DMS79 (cell line): ENCODE data around the gene FBLN1.
"Not testable (repeated sequence)": the region's sequence is repeated elsewhere in the genome, so short reads cannot be mapped to it uniquely, and the experiment has no call there.

Experiments used
- DNase-seq: peaks from one replicate; lab custom pipeline; 2025; lab: John Stamatoyannopoulos, UW

Gene FBLN1

DNA sequence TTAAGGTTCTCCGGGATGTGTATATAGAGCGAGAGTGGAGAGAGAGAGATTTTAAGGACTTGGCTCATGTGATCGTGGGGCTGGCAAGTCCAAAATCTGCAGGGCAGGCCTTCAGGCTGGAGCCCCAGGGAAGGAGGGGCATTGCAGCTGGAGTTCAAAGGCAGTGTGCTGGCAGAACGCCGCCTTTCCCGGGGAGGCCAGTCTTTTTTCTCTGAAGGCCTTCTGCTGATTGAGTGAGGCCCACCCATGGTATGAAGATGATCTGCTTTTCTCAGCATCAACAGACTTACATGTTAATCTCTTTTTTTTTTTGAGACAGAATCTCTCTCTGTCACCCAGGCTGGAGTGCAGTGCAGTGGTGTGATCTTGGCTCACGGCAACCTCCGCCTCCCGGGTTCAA lies 25.4 kb downstream of the FBLN1 start:
- no peak for DNase-seq

DNA sequence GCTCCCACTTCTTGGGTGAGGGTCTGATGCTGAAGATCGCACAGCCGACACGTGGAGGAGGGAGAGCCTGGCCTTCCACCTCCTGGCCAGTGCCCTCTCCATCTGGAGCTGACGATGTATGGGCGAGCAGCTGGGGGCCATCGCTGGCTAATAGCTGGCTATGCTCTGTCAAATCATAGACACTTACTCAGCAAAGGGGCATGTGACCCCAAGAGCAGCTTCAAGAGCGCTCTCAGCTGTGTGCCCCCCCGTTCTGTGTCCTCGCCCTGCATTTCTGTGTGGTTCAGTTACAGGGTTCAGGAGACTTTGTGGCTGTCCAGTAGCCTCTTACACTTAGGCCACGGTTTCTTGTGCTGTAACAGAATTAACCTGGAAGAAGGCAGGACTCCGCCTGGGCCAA lies 26.4 kb downstream of the FBLN1 start:
- no peak for DNase-seq

DNA sequence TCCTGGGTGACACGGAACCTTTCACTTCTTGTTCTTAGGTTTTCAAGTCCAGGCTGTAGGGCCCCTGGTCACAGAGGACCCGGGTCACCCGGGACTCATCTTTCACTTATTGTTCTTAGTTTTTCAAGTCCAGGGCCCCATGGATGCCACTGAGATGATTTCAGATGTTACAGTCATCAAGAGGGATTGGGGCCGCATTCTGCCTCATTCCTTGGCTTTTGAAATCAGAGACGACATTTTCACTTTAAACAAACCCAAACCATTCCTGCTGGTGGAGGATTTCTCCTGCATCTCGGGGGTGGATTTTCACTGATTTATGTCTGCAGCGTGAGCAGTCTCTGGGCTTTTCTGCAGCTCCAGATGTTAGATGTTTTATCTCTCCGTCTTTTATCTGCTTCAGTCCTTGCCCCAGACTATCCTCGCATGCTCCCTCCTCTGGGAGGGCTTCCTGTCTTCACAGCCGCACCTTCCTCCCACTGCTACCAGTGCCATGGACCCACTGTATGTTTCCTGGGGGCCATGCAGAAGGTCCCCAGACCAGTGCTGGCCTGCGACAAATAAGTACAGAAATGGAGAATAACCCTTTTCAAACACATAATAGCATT lies 27.4 kb downstream of the FBLN1 start:
- DNase-seq = no peak

DNA sequence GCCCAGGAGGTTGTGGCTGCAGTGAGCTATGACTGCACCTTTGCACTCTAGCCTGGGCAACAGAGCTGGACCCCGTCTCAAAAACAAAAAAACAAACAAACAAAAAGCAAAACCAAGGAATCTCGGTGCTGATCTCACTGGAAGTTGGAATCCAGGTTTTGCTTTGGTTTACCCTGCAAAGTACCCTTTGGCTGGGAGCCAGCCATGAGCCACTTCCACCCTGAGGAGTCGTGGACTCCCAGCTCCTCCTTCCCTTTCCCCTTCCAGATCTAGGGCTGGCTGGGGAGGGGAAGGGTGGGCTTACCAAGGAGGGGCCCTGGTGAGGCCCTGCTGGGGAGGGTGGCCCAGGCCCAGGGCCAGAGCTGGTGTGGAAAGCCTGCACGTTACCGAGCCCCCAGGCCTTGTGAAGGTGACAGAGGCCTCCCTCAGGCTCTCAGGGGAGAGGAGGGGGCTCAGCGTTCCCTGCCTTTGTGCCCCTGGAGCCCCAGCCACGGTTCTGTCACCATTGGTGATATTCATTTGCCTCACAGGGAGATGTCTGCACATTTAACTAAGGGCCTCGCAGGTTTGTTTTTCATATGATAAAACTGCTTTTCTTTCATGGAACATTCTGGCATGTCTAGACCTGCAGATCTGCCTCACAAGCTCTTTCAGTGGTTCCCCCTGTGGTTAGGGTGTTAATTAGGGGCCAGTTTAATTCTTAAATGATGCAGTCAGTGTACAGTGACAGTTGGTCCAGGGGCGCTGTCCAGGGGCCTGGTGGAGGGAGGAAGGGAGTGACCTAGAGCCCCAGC lies 29.0 kb downstream of the FBLN1 start:
- peak; percentile 14 for DNase-seq

DNA sequence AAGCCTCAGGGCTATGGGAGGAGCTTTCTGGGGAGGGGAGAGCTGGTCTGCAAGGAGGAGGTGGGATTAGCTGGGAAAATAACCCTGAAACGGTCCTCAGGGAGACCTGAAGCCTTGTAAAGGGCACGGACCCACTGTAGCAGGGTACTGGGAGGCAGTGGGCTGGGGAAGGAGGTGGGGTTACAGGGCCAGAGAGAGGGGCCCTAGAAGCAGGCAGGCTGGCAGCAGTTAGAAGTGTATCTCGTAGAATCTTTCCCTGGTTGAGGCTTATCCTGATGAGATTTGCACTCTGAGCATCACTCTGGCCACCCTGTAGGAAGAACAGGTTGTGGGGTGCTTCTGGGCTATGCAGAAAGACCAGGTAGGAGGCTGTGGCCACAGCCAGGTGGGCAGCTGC lies 29.6 kb downstream of the FBLN1 start:
- no peak for DNase-seq

DNA sequence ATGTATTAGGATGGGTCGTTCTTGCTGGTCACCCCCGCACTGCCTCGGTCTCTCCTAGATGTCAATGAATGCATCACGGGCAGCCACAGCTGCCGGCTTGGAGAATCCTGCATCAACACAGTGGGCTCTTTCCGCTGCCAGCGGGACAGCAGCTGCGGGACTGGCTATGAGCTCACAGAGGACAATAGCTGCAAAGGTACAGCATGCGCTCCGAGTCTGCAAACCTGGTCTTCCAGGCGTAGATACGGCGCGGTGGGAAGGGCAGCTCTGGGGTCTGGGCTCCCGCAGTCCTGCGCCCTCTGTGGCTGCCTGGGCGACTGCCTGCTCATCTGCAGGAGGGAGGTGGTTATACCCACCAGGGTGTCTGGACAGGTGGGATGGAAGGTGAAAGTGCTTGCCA lies 31.0 kb downstream of the FBLN1 start:
- DNase-seq = no peak

DNA sequence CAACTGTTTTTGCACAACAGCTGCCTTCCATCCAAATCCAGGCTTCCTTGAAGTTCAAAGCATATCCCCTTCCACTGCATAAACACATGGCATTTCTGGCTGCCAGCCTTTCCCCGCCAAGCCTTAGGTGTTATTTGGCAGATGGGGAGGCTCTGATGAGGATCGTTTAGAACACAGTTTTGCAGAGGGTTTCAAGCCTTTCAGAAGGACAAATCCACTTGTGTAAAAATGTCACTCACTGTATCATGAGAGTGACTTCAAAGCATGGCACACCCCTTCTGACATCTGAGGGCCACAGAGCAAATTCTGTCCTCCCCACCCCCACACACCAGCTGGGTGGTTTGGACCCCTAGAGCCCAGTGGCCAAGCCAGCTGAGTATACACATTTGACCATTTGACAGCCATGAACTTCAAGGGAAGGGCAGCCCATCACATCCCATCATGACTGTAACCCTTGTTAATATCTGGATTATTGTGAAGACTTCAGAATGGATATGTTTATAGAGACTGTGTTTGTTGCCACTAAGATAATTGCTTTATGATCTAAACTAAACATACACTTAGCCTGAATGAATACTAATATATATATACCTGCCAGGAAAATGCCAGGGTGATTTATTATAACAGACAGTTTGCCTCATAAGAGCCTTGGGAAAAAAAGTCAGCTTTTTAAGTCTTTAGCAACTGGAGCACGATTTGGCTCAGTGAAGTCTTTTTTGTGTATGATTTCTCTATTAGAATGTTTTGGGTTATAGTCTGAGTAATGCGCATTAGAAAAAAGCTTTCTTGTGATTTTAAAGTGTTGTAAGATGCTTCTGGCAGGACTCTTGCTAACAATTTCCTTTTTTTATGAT lies 31.9 kb downstream of the FBLN1 start:
- DNase-seq = peak; percentile 10

DNA sequence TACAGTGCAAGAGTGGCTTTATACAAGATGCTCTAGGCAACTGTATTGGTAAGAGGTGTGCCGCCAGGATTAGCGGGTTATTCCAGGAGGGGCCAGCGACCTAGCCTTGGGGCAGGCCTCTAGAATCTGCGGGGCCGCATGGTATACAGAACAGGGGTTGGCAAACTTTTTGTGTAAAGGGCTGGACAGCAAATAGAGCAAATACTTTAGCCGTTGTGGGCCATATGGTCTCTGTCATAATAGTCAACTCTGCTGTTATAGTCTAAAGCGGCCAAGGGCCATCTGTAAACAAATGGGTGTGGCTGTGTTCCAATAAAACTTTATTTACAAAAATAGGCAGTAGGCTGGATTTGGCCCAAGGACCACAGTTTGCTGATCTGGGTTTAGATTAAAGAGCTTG lies 32.6 kb downstream of the FBLN1 start:
- DNase-seq = no peak

DNA sequence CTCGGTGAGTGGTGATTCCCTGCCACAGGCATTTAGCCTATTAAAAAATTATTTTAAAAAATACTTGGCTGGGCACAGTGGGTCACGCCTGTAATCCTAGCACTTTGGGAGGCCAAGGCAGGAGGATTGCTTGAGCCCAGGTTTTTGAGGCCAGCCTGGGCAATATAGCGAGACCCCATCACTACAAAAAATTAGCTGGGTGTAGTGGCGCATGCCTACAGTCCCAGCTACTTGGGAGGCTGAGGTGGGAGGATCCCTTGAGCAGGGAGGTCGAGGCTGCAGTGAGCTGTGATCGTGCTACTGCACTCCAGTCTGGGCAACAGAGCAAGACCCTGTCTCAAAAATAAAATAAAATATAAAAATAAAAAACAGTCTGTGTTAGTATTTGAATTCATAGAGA lies 33.2 kb downstream of the FBLN1 start:
- DNase-seq = not testable (repeated sequence)

DNA sequence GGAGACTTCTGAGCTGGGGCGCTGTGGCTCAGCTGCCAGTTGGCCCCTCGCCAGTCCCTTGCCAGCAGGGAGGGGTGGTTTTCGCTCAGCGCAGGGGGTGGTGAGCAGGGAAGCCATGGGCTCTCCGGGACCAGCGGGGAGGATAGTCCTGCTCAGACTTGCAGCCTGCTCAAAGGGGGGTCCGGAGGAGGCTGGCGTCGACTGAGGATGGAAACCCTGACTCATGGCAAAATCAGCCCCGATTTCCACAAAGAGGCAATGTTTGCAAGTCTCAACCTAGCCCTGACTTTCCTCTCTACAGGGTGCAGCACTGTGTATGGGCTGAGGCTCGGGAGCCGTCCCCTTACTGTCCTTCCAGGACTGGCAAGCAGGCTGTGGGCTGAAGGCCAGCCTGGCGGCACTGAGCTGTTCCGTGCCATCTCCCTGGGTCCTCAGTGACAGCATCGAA lies 35.1 kb downstream of the FBLN1 start:
- DNase-seq = peak; percentile 34

DNA sequence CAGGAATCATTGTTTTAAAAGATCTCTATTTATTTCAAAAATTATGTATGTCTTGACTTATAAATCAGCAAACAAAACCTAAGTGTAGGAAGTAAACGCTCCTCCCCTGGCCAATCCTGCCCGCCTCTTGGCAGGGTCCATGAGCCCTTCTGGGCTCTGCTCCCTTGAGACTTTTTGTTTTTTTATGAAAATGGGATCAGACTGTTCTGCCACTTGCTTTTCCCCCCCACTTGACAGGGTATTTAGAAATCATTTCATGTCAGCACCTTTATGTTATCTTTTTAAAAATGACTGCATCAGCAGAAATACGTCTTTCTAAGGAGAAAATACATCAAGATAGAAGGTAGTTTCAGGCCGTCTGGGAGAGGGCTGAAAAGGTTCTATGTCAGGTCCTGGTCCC lies 35.6 kb downstream of the FBLN1 start:
- no peak for DNase-seq

DNA sequence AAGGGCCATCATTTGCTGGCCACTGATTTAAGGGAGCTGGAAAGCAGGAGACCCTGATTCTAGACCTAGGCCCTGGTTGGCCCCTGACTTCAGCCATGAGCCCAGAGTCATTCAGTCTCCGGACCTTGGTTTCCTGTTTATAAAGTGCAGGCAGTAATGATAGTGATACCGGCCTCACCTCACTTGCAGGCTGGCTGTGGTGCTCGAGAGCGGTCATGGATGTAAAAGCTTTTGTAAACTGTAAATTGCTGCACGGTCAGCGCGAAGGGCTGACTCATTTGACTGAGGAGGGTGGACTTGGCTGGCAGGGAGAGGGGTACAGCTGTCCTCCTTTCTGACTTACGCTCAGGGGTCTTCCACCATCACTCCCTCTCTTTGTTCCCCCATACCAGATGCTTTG lies 37.4 kb downstream of the FBLN1 start:
- no peak for DNase-seq

DNA sequence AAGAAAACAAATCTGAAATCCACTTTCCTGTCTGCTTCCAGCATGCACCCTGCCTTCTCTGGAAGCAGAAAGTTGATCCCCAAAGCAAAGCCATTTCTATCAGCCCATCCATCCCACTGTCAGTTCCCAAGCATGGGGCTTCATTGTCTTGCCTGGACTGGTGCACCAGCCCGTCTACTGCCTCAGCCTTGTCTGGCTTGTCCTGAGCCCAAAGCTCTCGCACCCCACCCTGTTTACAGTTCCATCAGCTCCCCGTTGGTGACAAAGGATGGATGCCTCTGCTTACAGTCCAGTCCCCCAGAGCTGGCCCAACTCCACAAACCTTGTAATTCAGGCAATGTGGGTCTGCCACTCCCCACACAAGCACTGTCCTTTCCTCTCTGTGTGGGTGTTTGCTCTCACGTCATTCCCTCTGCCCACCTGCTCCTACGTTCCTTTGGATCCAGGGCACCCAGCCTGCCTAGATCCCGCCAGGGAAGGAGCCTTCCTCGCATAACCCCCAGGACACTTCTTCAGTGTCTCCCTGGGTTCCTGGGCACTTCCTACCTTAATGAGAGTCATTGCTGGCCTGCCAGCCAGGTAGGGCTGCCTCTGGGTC lies 38.8 kb downstream of the FBLN1 start:
- no peak for DNase-seq

DNA sequence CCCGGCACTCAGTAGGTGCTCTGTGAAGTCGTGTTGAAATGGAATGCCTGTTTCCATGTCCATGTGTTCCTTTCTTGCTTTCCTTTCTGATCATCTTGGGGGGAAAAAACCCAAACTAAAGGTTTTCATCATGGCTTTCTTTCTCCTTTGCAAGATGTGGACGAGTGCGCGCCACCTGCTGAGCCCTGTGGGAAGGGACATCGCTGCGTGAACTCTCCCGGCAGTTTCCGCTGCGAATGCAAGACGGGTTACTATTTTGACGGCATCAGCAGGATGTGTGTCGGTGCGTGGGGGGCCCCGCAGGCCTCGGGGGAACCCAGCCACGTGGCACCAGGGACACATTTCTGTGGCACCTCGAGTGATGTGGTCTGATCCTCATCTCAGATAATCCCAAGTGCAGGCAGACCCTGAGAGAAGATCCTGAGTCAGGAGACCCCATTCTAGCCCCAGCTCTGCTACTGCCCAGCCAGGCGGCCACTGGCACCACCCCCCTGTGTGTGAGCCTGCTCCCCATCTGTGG lies 39.4 kb downstream of the FBLN1 start:
- no peak for DNase-seq

DNA sequence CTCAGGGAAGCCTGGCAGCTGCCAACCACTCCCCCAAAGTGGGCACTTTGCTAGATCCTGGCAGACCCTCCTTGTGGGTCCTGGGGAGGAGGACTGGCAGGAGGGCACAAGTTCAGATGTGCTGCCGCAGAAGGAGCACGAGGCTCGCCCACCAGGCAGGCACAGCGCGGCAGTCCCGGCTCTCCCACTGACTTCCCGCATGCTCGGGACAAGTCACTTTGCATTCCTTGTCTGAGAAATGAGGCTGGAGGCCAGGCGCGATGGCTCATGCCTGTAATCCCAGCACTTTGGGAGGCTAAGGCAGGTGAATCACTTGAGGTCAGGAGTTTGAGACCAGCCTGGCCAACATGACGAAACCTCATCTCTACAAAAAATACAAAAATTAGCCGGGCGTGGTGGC lies 40.1 kb downstream of the FBLN1 start:
- not testable (repeated sequence) for DNase-seq

DNA sequence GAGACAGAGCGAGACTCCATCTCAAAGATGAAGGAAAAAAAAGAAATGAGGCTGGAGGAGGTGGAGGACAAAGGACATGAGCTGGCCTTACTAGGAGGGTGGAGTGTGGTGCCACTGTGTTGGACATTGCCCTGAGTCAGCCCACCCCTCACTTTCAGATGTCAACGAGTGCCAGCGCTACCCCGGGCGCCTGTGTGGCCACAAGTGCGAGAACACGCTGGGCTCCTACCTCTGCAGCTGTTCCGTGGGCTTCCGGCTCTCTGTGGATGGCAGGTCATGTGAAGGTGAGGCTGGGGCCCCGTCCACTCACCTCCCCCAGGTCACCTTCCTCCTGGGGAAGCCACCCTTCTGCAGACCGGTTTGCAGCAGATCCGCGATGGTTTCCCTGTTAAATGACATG lies 40.6 kb downstream of the FBLN1 start:
- DNase-seq = no peak

DNA sequence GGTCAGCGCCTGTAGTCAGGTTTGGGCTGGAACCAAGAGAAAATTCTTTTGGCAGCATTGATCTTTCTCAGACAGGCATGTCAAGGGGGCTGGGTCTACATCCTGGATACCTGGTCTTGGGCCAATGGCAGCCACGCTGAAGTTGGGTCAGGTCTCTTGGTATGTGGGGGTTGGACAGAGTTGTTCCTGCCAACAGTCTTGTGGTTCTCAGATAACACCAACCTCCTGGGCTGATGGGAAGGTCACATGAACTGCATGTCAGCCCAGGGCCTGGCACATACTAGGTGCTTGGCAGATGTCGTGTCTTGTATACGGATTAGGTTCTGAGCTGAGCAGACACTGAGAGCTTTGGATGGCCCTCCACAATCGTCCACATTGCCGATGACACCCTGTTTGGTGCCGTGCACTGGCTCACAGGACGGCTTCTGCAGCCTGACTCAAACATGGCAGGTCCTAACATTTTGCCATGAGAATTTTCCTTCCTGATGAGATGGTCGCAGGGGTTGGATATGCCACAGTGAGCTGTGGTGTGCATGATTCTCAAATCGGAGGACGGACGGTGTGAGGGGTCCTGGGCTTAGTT lies 42.0 kb downstream of the FBLN1 start:
- DNase-seq = no peak

DNA sequence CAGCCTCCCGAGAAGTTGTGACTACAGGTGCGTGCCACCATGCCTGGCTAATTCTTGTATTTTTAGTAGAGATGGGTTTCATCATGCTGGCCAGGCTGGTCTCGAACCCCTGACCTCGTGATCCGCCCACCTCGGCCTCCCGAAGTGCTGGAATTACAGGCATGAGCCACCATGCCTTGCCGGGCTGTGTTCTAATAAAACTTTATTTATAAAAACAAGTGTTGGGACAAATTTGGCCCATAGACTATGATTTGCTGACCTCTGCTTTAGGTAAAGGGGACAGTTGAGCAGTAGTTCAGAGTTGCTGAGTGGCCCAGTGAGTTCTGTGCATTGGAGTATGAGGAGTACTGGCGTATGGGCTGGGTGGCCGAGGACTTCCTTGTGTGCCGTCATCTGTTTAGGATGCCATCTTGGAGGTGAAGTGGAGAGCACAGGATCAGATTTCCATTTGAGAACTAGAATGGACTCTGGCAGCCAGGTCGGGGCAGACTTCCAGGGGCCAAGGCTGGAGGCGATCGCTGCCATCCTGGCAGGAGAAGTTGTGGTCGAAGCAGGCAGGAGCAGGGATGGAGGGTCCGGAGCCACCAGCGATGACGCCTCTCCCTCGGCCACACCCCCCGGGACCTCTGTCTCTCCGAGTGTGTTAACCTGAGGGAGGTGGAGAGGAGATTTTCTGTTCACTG lies 43.8 kb downstream of the FBLN1 start:
- DNase-seq = no peak

DNA sequence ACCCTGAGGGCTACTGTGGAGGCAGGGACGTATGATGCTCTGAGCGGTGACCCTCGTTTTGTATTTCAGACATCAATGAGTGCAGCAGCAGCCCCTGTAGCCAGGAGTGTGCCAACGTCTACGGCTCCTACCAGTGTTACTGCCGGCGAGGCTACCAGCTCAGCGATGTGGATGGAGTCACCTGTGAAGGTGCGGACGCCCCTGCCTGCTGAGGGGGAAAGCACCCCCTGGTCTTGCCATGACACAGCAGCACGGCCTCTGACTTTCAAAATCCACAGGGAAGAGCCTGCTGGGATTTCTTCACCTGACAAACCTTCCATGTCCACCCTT lies 44.3 kb downstream of the FBLN1 start:
- DNase-seq = no peak

DNA sequence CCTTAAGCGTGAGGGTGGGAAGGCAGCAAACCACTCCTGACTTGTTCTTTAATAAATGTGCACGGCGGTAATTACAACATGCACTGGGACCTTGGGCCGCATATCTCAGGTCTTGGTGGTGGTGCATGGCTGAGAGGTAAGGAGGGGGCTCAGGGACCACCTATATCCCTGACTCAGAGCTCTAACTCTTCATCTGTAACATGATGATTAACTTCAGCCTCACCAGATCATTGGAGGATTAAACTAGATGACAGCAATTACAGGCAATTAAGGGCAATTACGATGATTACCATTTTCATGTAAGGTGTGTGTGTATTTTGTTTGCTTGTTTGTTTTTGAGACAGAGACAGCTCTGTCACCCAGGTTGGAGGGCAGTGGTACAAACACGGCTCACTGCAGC lies 45.0 kb downstream of the FBLN1 start:
- no peak for DNase-seq

DNA sequence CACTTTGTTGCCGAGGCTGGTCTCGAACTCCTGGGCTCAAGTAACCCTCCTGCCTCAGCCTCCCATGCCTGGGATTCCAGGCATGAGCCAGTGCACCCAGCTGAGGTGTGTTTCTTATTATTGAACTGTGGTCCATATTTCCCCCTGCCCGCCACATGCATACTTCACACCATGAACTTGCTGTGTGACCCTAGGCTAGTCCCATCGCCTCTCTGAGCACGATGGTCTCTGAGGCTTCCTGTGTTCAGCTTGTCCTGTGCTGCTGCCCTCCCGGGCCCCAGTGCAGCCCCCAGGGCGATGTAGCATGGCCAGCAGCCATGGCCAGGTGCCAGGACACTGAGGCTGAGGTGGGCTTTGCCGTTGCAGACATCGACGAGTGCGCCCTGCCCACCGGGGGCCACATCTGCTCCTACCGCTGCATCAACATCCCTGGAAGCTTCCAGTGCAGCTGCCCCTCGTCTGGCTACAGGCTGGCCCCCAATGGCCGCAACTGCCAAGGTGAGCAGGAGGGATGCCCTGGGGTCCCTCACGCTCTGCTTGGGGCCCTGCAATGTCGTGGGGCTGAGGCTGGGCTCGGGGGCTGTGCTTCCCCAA lies 45.7 kb downstream of the FBLN1 start:
- DNase-seq = no peak
